ENCODE data around the gene COL9A1.
A peak's percentile ranks its signal among the peaks of the same experiment; 100 is the strongest.

GRCh38 chr6:70289299-70289698 lies 13.6 kb downstream of the COL9A1 start:
- TF ChIP-seq CTCF (IDR thresholded peaks at IDR 0.05): peak in 1 of 5 experiments; percentile 14
- no peak for TF ChIP-seq POLR2A (IDR thresholded peaks at IDR 0.05)

Measured in tibial nerve (tissue), 3 donors.